ENCODE results near the gene SASS6. TPM values are rescaled to one million over a fixed set of nuclear protein-coding genes. Genes with fewer than 3 reads are reported as not detected.

Gene SASS6
- polyA plus RNA-seq, 1 donor (not counting 4 experiments of a cell fraction or from before 2014, with no cell fraction given) = 2.5 TPM

DNA sequence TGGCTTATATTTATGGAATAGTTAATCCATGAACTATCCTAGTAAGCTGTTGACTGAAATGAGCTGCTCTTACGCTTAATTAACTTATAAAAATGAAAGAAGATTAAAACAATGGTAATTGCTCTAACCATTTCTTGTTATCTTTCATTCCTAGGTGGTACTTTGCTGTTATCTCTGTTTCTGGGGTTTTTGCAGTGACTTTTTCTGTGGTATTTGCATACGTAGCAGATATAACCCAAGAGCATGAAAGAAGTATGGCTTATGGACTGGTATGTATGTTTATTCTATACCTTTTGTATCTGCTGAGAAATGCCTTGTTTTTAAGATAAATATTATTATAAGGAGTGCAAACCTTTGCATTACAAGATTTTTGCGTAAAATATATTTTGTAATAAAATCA is 71.0 kb downstream of the SASS6 start:
- peaks cover 10 to 17% of the 10 kb centered on the region in 2 experiments for H3K36me3 ChIP-seq (ENCODE audit: control insufficient read depth in 2 of 2, extremely low read depth in 1 of 2, insufficient read depth in 2 of 2, low read length in 2 of 2)
- dilution Hi-C loops (cut with MboI; ENCODE audit: extremely low pct_ligation_motif_present, low sequenced_read_pairs) = no loop called here

GRCh38 chr1:100053727-100054126 is 79.0 kb downstream of the SASS6 start:
- Histone ChIP-seq H4K20me1 (ENCODE audit: control insufficient read depth, extremely low read depth, insufficient read depth, low read length) (no peaks in the 10 kb centered on the region), H2AFZ (ENCODE audit: control insufficient read depth, low read length) (no peak overlapping the region), H3K9me3 (ENCODE audit: control insufficient read depth, low read depth, low read length) (no peaks in the 10 kb centered on the region), H3K4me2 (ENCODE audit: control insufficient read depth, extremely low read depth, insufficient read depth, low read depth, low read length) (no peak overlapping the region), H3K36me3 (ENCODE audit: control insufficient read depth in 2 of 2, extremely low read depth in 1 of 2, insufficient read depth in 2 of 2, low read length in 2 of 2) (peaks cover 2 to 6% of the 10 kb centered on the region in 2 experiments), H3K27ac (ENCODE audit: control insufficient read depth, insufficient read depth, low read length) (no peak overlapping the region), H3K4me3 (ENCODE audit: control insufficient read depth in 2 of 3, extremely low read depth in 1 of 3, insufficient read depth in 2 of 3, low read depth in 1 of 3, low read length in 3 of 3) (no peak overlapping the region), H3K27me3 (ENCODE audit: control insufficient read depth, extremely low read depth, insufficient read depth, low read length) (no peaks in the 10 kb centered on the region), H3K79me2 (ENCODE audit: control insufficient read depth, insufficient read depth, low read length) (peaks cover 75% of the 10 kb centered on the region), H3K4me1 (ENCODE audit: control insufficient read depth, extremely low read depth, insufficient read depth, low read length) (peaks cover 28% of the 10 kb centered on the region), H3K9me1 (ENCODE audit: control insufficient read depth, extremely low read depth, insufficient read depth, low read length) (peaks cover 3% of the 10 kb centered on the region), H3K9ac (ENCODE audit: control insufficient read depth, extremely low read depth, insufficient read depth, low read length) (no peak overlapping the region)
- FAIRE-seq (no peak), DNase-seq (ENCODE audit: low read depth, low spot score) (no peak)
- TF ChIP-seq, protein P1, sequence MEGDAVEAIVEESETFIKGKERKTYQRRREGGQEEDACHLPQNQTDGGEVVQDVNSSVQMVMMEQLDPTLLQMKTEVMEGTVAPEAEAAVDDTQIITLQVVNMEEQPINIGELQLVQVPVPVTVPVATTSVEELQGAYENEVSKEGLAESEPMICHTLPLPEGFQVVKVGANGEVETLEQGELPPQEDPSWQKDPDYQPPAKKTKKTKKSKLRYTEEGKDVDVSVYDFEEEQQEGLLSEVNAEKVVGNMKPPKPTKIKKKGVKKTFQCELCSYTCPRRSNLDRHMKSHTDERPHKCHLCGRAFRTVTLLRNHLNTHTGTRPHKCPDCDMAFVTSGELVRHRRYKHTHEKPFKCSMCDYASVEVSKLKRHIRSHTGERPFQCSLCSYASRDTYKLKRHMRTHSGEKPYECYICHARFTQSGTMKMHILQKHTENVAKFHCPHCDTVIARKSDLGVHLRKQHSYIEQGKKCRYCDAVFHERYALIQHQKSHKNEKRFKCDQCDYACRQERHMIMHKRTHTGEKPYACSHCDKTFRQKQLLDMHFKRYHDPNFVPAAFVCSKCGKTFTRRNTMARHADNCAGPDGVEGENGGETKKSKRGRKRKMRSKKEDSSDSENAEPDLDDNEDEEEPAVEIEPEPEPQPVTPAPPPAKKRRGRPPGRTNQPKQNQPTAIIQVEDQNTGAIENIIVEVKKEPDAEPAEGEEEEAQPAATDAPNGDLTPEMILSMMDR (optimal IDR thresholded peaks at IDR 0.05 in 1 of 3, IDR thresholded peaks at IDR 0.05 in 1 of 3, conservative IDR thresholded peaks at IDR 0.05 in 1 of 3; ENCODE audit: extremely low read depth in 1 of 3, insufficient read depth in 2 of 3, low read length in 3 of 3) = no peak
- dilution Hi-C loops (cut with MboI; ENCODE audit: extremely low pct_ligation_motif_present, low sequenced_read_pairs) = no loop called here

More for the DNA sequence above, 71.0 kb downstream of the SASS6 start:
- Histone ChIP-seq H3K9ac (ENCODE audit: control insufficient read depth, extremely low read depth, insufficient read depth, low read length) (no peak overlapping the region), H3K9me1 (ENCODE audit: control insufficient read depth, extremely low read depth, insufficient read depth, low read length) (no peaks in the 10 kb centered on the region), H2AFZ (ENCODE audit: control insufficient read depth, low read length) (no peak overlapping the region), H3K4me2 (ENCODE audit: control insufficient read depth, extremely low read depth, insufficient read depth, low read depth, low read length) (no peak overlapping the region), H3K4me1 (ENCODE audit: control insufficient read depth, extremely low read depth, insufficient read depth, low read length) (no peaks in the 10 kb centered on the region), H3K27ac (ENCODE audit: control insufficient read depth, insufficient read depth, low read length) (no peak overlapping the region), H3K9me3 (ENCODE audit: control insufficient read depth, low read depth, low read length) (no peaks in the 10 kb centered on the region), H3K79me2 (ENCODE audit: control insufficient read depth, insufficient read depth, low read length) (peaks cover 34% of the 10 kb centered on the region), H3K27me3 (ENCODE audit: control insufficient read depth, extremely low read depth, insufficient read depth, low read length) (no peaks in the 10 kb centered on the region), H4K20me1 (ENCODE audit: control insufficient read depth, extremely low read depth, insufficient read depth, low read length) (no peaks in the 10 kb centered on the region), H3K4me3 (ENCODE audit: control insufficient read depth in 2 of 3, extremely low read depth in 1 of 3, insufficient read depth in 2 of 3, low read depth in 1 of 3, low read length in 3 of 3) (no peak overlapping the region)
- TF ChIP-seq, protein P1 (optimal IDR thresholded peaks at IDR 0.05 in 1 of 3, IDR thresholded peaks at IDR 0.05 in 1 of 3, conservative IDR thresholded peaks at IDR 0.05 in 1 of 3; ENCODE audit: extremely low read depth in 1 of 3, insufficient read depth in 2 of 3, low read length in 3 of 3) = no peak
- TF ChIP-seq EZH2 (IDR thresholded peaks at IDR 0.05; ENCODE audit: low read length) = no peak
- DNase-seq (ENCODE audit: low read depth, low spot score) (no peak), FAIRE-seq (no peak)

All from keratinocyte (primary cell).